ENCODE measurements around the gene SOBP.

DNA sequence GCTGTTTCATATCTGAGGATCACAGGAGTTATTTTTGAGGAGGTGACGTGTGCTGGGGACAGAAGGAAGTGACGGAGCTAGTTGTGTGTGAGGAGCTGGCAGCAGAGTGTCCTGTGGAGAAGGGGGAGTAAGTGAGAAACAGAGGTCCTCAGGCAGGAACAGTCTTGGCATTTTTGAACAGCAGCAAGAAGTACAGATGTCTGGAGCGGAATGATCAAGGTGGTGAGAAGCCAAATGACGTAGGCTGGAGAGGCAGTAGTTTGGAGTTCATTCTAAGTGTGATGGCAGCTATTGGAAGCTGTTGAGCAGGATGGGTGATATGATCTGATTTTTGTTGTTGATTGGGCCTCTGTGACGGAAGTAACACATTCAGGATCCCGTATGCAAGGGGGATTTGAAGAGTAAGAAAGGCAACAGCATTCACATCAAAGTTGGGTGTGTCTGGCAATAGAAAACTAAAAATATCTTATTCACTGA, 52.3 kb downstream of the SOBP start:
- no peak for TF ChIP-seq POLR2A (IDR thresholded peaks at IDR 0.05)
- TF ChIP-seq, protein P1, sequence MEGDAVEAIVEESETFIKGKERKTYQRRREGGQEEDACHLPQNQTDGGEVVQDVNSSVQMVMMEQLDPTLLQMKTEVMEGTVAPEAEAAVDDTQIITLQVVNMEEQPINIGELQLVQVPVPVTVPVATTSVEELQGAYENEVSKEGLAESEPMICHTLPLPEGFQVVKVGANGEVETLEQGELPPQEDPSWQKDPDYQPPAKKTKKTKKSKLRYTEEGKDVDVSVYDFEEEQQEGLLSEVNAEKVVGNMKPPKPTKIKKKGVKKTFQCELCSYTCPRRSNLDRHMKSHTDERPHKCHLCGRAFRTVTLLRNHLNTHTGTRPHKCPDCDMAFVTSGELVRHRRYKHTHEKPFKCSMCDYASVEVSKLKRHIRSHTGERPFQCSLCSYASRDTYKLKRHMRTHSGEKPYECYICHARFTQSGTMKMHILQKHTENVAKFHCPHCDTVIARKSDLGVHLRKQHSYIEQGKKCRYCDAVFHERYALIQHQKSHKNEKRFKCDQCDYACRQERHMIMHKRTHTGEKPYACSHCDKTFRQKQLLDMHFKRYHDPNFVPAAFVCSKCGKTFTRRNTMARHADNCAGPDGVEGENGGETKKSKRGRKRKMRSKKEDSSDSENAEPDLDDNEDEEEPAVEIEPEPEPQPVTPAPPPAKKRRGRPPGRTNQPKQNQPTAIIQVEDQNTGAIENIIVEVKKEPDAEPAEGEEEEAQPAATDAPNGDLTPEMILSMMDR (IDR thresholded peaks at IDR 0.05), result no peak

Data from breast epithelium (tissue), 3 donors.